K562 (cell line): ENCODE data around the gene INKA2. TPM values are rescaled to one million over a fixed set of nuclear protein-coding genes. Genes with fewer than 3 reads are reported as not detected.

Experiments
- ATAC-seq: fragments of 200-7000 bp; cut with Tn5 transposase; 3 replicates; pipeline ENCODE4 v1.9.1; 2020; ENCODE audit warnings: moderate library complexity
- BruUV-seq: library from RNA; stranded (reverse); fragments of 400-500 nt; replicated peaks from 2 replicates; lab custom pipeline; 2021; lab: Mats Ljungman, UMichigan
- CTCF ChIA-PET: fragments of 300-600 bp; formaldehyde crosslinking; extraction: SDS; loops from one replicate; lab custom pipeline; 2021; ENCODE audit warnings: low intra/inter-chr PET ratio; lab: Yijun Ruan, JAX
- POLR2A ChIA-PET: fragments of 300-600, 350-650 bp; sonication (Branson Sonifier 250); formaldehyde crosslinking; extraction: SDS; loops from one replicate; lab custom pipeline; 2021; ENCODE audit warnings: antibody characterized with exemption, inconsistent platforms; lab: Yijun Ruan, JAX
- DNase-seq, 4 experiments: peaks; one replicate each; pipeline versions ENCODE4 v3.0.0 to v3.0.0-alpha.2; 2011 to 2018; ENCODE audit warnings: low spot score in 3 of 4, mixed read lengths in 3 of 4; ENCODE audit errors: extremely low read depth in 1 of 4
- FAIRE-seq: peaks from 2 replicates; lab custom pipeline; 2011; peaks lifted over from hg19 to GRCh38; lab: Jason Lieb, UNC
- H2AFZ ChIP-seq: 2 replicates; pipeline ENCODE4 v1.6.0; 2011; ENCODE audit warnings: low read depth, low read length, control low read depth, inconsistent platforms
- H3K27ac ChIP-seq: fragments of 200-600 bp; 3 replicates; pipeline ENCODE4 v1.8.0; 2011; ENCODE audit warnings: low read depth, mild to moderate bottlenecking, control low read depth, inconsistent platforms, low read length, moderate library complexity, mixed read lengths; ENCODE audit errors: extremely low read depth
- H3K27me3 ChIP-seq, 2 experiments: fragments of 300-600 bp in 1 of 2; 2 replicates in 1 of 2; 3 replicates in 1 of 2; pipeline versions ENCODE4 v1.6.0 to v1.8.0; 2011; ENCODE audit warnings: inconsistent platforms in 2 of 2, low read length in 2 of 2, mild to moderate bottlenecking in 1 of 2, mixed read lengths in 1 of 2, moderate library complexity in 1 of 2; ENCODE audit not compliant: control insufficient read depth in 2 of 2, insufficient read depth in 2 of 2
- H3K36me3 ChIP-seq: fragments of 300-600 bp; 3 replicates; pipeline ENCODE4 v1.8.0; 2011; ENCODE audit warnings: mild to moderate bottlenecking, low read length, inconsistent platforms; ENCODE audit not compliant: control insufficient read depth, insufficient read depth
- H3K4me1 ChIP-seq, 2 experiments: fragments of 200-600 bp in 1 of 2; replicated peaks in 1 of 2; 2 replicates in 1 of 2; 3 replicates in 1 of 2; pipeline versions ENCODE4 v1.5.1 to v1.8.0; 2011; ENCODE audit warnings: inconsistent platforms in 2 of 2, low read length in 2 of 2, mild to moderate bottlenecking in 1 of 2, mixed read lengths in 1 of 2, moderate library complexity in 1 of 2; ENCODE audit not compliant: control insufficient read depth in 2 of 2, insufficient read depth in 2 of 2
- H3K4me2 ChIP-seq: 2 replicates; pipeline ENCODE4 v1.6.1; 2011; ENCODE audit warnings: low read length, control low read depth, inconsistent platforms, mixed read lengths; ENCODE audit not compliant: insufficient read depth
- H3K4me3 ChIP-seq: fragments of 200-600 bp; sonication (generic), shearing (Covaris generic); 2 replicates; pipeline ENCODE4 v1.5.1; 2016; ENCODE audit warnings: control low read depth, inconsistent platforms
- H3K79me2 ChIP-seq: fragments of 200-600 bp; 3 replicates; pipeline ENCODE4 v1.8.0; 2011; ENCODE audit warnings: low read length, inconsistent platforms; ENCODE audit not compliant: control insufficient read depth, insufficient read depth
- H3K9ac ChIP-seq, 2 experiments: 2 replicates each; pipeline versions ENCODE4 v1.6.0 to v1.6.1; 2011; ENCODE audit warnings: low read depth in 2 of 2, low read length in 2 of 2, control low read depth in 1 of 2, inconsistent platforms in 1 of 2, mild to moderate bottlenecking in 1 of 2, mixed read lengths in 1 of 2; ENCODE audit not compliant: insufficient read depth in 1 of 2
- H3K9me1 ChIP-seq: one replicate; pipeline ENCODE4 v1.6.0; 2011; ENCODE audit warnings: inconsistent platforms, mild to moderate bottlenecking, low read length, moderate library complexity; ENCODE audit not compliant: control insufficient read depth, insufficient read depth
- H3K9me3 ChIP-seq: replicated peaks from 2 replicates; pipeline ENCODE4 v1.5.1; 2011; ENCODE audit warnings: low read depth, low read length, inconsistent platforms; ENCODE audit not compliant: control insufficient read depth, insufficient read depth
- H4K20me1 ChIP-seq: replicated peaks from 2 replicates; pipeline ENCODE4 v1.6.1; 2011; ENCODE audit warnings: low read length, inconsistent platforms, mixed read lengths; ENCODE audit not compliant: control insufficient read depth, insufficient read depth
- BCLAF1 ChIP-seq, 2 experiments: fragments of 450-650 bp in 1 of 2; IDR thresholded peaks; 2 replicates each; pipeline ENCODE4 v1.6.1; 2011 to 2017; ENCODE audit warnings: low read depth in 2 of 2, antibody characterized with exemption in 1 of 2, borderline replicate concordance in 1 of 2, low read length in 1 of 2, mild to moderate bottlenecking in 1 of 2, mixed read lengths in 1 of 2; ENCODE audit not compliant: control insufficient read depth in 1 of 2
- HNRNPLL ChIP-seq: fragments of 200-400 bp; formaldehyde crosslinking; IDR thresholded peaks from 2 replicates; pipeline ENCODE4 v1.6.1; 2017; ENCODE audit warnings: low read length, low read depth, mild to moderate bottlenecking; ENCODE audit not compliant: poor library complexity, severe bottlenecking
- TRIM25 ChIP-seq: fragments of 450-650 bp; IDR thresholded peaks from 2 replicates; pipeline ENCODE4 v1.7.0; 2016; ENCODE audit warnings: borderline replicate concordance
- WGBS: fragments of 100-300 bp; shearing (Covaris generic); methylation state at CpG from one replicate; pipeline ENCODE4 v1.1.6; 2016; ENCODE audit warnings: low coverage, mixed read lengths; ENCODE audit not compliant: insufficient coverage; ENCODE audit errors: missing lambda C conversion rate; 5-methylcytosine and 5-hydroxymethylcytosine counted together
- in situ Hi-C: fragments of 300-500 bp; cut with MboI; formaldehyde crosslinking; loops from 4 replicates; pipeline ENCODE4 v1.15.0; 2018; ENCODE audit warnings: inconsistent platforms, mixed read lengths
- intact Hi-C: fragments of 100-400 bp; cut with micrococcal nuclease; formaldehyde crosslinking; loops from 2 replicates; pipeline ENCODE4 v1.14.2; 2022
- polyA plus RNA-seq, 8 experiments: library from polyadenylated mRNA; depleted of rRNA in 4 of 8; stranded (reverse) in 5 of 8; unstranded in 3 of 8; fragments of >200 nt; fragmentation: Nextera tagmentation in 2 of 8; fragmentation: Illumina TruSeq in 1 of 8; extraction: Ambion mirVana in 2 of 8; extraction: Trizol in 1 of 8; gene quantifications; 2 replicates each; pipeline versions ENCODE4 v1.2.1 to v1.2.3, GENCODE V29; 2011 to 2014; ENCODE audit warnings: inconsistent platforms in 1 of 8, missing spikeins in 1 of 8
- total RNA-seq, 7 experiments: library from RNA; depleted of rRNA in 6 of 7; stranded (reverse); fragments of >200 nt in 6 of 7; fragmentation: Illumina TruSeq in 2 of 7; extraction: Trizol in 2 of 7; gene quantifications; 2 replicates each; pipeline versions ENCODE4 v1.2.1 to v1.2.3, GENCODE V29; 2011 to 2021; ENCODE audit warnings: low replicate concordance in 1 of 7

Gene INKA2
- total and polyA plus RNA-seq, 9 of the 15 experiments (the other 6 are each of a cell fraction or from before 2014, with no cell fraction given), result 0.04 to 1.4 (median 0.26) TPM; not detected in 1

- no peak for TF ChIP-seq BCLAF1 (IDR thresholded peaks at IDR 0.05; ENCODE audit: borderline replicate concordance in 1 of 2, control insufficient read depth in 1 of 2, low read depth in 2 of 2, low read length in 1 of 2)
These were observed 15.8 kb upstream of the INKA2 start (continued) for GRCh38 chr1:111754984-111755330.

GRCh38 chr1:111751906-111752575 lies 12.8 kb upstream of the INKA2 start:
- no peak for TF ChIP-seq HNRNPLL
- no peak for TF ChIP-seq TRIM25

More at GRCh38 chr1:111751906-111752575, 12.8 kb upstream of the INKA2 start:
- Histone ChIP-seq H3K27ac (no peak overlapping the region), H3K9me3 (no peaks in the 10 kb centered on the region), H3K9me1 (no peaks in the 10 kb centered on the region), H3K4me3 (no peak overlapping the region), H3K27me3 (peaks cover under 1 to 2% of the 10 kb centered on the region in 2 experiments; a peak in 3 of 5 replicates), H3K79me2 (peaks cover 16% of the 10 kb centered on the region), H2AFZ (no peak overlapping the region), H3K36me3 (peaks cover 3% of the 10 kb centered on the region; the same call in 2 of the 3 replicates), H3K4me2 (no peak overlapping the region), H3K4me1 (peaks cover 9 to 12% of the 10 kb centered on the region in 2 experiments), H4K20me1 (peaks cover 3% of the 10 kb centered on the region; the same call in 1 of the 2 replicates), H3K9ac (no peak overlapping the region)
- ATAC-seq (no peak), DNase-seq (no peak), FAIRE-seq (no peak)
- in situ Hi-C loops (no loop called here), intact Hi-C loops (no loop called here)
- ChIA-PET CTCF (interaction anchor here (0.7 kb wide), 1 partner anchor 299 kb away, joined by 4 read pairs; no protein-coding TSS in a partner anchor), POLR2A (interaction anchor here (1.0 to 1.3 kb wide), 2 partner anchors 9 to 13 kb away, joined by 3 to 4 read pairs; partner anchors contain the start of gene INKA2)
- BruUV-seq, result no TSS peak
- WGBS, result 0% methylated on average over 2 of the region's 2 CpGs
